ENCODE results near the gene WDR53.
"Not testable (repeated sequence)": the region's sequence is repeated elsewhere in the genome, so short reads cannot be mapped to it uniquely, and the experiment has no call there.

WDR53 gene

DNA sequence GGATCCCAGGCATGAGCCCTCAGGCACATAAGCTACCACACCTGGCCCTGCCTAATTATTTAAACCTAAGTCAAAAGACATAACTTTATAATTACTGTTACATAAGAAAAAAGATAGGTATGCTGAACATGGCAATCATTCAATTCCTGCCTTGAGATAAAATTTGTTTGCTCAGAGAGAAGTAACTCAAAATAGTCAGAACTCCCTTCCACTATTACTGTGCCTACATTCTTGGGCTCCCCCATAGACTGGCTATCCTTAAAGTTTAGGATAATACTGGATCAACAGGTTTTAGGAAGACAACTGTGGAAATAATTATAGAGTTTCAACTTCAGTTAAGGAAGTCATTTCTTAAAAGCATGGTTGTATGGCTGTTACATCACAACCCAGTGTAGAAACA is 9.9 kb downstream of the WDR53 start:
- DNase-seq = no peak

DNA sequence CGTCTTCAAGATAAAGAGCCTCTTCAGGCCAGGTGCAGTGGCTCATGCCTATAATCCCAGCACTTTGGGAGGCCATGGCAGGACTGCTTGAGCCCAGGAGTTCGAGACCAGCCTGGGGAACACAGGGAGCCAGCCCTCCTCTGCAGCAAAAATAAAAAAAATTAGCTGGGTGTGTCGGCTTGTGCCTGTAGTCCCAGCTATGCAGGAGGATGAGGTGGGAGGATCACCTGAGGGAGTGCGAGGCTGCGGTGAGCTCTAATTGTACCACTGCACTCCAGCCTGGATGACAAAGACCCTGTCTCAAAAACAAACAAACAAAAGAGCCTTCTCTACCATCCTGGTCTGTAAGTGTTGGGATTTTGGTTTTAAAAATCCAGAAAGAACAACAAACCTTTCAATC is 11.1 kb downstream of the WDR53 start:
- no peak for DNase-seq

DNA sequence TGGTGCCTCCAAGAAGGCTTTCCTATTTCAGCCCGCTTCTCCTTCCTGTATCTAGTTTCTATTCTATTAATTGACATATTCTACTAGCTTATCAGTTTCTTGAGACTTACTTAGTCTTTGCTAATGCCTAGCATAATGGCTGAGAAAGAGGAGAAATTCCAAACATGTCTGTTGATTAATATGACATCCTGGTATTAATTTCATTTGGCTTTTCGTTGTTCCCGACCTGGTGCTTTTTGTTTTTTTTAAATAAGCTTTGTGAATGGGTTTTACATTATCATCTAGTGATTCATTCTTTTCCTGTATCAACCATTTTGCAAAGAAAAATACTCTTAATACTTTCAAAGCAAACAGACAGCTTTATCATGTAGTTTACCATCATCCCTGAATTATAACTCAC is 13.1 kb downstream of the WDR53 start:
- DNase-seq = no peak

DNA sequence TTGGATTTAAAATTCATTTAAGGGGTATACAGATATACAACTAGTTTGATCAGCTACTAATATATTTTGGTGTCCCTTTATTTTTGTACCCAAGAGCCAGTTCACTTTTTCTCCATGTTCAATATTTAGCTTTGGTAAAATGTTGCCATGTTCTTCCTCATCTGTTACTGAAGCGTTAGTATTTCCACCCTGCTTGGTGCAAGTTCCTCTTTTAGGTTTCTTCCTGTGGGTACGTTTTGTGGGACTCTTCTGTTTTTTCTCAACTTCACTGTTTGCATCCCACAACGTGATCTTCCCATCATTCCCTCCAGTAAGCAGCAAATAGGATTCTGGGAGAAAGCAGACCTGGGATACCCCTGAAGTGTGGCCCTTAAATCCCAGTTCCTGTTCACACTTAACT is 14.1 kb downstream of the WDR53 start:
- no peak for DNase-seq

DNA sequence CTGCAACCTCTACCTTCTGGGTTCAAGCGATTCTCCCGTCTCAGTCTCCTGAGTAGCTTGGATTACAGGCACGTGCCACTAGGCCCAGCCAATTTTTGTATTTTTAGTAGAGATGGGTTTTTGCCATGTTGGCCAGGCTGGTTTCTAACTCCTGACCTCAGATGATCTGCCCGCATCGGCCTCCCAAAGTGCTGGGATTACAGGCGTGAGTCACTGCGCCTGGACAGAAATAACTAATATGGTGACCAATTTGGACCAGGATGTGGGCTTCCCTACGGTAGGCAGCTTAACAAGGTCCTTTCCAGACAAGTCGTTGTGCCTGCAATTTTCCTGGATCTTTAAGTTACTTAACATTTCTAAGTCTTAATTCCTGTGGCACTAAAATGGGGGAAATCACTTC is 14.8 kb downstream of the WDR53 start:
- DNase-seq = no peak

DNA sequence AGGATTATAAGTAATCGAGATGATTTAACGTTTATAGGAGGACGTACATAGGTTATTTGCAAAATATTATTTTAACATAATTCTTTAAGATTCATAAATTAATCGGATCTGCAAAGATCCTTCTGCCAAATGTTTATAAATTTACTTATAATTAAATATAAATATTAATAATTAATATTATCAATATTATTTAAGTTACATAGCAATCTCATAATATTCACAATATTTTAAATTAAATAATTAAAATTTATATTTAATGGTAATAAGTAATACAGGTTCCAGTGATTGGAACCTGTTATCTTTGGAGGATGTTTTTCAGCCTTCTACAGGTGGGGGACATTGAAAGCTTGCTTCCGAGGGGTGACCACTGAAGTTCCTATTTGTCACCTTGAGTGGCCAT is 16.1 kb downstream of the WDR53 start:
- DNase-seq = no peak

DNA sequence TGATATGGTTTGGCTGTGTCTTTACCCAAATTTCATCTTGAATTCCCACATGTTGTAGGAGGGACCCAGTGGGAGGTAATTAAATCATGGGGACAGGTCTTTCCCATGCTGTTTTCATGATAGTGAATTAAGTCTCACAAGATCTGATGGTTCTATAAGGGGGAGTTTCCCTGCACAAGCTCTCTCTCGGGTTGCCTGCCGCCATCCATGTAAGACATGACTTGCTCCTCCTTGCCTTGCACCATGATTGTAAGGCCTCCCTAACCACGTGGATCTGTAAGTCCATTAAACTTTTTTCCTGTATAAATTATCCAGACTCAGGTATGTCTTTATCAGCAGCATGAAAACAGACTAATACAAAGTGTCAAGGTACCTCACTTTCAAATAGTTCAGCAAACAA is 18.2 kb downstream of the WDR53 start:
- not testable (repeated sequence) for DNase-seq

DNA sequence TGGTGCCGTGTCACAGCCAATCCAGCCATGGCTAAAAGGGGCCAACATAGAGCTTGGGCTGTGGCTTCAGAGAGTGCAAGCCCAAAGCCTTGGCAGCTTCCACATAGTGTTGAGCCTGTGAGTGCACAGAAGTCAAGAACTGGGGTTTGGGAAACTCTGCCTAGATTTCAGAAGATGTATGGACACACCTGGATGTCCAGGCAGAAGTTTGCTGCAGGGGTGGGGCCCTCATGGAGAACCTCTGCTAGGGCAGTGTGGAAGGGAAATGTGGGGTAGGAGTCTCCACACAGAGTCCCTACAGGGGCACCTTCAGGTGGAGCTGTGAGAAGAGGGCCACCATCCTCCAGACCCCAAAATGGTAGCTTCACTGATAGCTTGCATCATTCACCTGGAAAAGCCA is 19.0 kb downstream of the WDR53 start:
- not testable (repeated sequence) for DNase-seq

DNA sequence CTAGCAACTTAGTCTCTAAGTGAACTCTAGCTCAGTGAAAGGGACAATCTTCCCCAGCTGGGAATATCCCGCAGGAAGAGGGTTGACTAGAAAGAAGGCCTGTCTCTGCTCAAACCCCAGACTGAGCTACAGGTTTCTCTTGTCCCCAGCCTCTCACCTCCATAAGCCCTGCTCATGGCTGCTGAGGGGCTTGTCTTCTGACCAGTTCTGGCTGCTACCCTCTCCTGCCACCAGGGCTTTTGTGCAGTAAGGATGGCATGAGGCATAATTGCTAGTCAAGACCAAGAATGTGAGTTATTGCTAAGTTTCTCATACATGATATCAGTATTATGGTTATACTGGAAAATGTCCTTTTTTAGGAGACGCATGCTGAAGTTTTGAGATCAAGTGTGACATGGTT is 21.3 kb downstream of the WDR53 start:
- no peak for DNase-seq

DNA sequence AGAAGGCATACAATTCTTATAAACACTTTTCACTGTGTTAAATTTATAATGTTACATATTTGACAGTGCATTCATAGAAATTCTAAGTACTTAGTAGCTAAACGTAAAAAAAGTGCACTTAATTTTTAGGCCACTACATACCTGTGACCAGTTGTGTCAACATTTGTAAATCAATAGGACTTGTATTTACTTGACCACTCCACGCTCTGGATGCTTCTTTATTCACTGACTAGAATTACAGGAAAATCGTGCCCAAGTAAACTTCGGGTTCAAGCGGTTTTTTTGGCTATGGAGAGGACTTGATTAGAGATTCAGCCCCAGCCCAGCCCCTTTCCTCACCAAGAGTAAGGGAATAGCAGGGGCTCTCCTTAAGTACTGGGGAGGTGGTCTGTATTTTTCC is 21.8 kb downstream of the WDR53 start:
- no peak for DNase-seq

DNA sequence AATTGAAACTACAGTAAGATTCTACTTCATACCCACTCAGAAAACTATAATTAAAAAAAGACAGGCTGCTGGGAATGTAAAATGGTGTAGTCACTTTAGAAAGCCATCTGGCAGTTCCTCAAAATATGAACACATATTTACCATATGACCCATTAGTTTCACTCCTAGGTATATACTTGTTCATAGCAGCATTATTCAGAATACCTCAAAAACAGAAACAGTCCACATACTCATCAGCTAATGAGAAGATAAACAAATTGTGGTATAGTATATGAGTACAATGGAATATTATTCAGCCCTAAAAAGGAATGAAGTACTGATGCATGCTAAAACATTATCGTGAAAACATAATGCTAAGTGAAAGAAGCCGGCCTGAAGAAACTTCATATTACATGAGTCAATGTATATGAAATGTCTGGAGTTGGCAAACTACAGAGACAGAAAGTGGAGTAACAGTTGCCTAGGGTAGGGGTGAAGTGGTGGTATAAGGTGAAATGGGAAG is 23.8 kb downstream of the WDR53 start:
- no peak for DNase-seq

DNA sequence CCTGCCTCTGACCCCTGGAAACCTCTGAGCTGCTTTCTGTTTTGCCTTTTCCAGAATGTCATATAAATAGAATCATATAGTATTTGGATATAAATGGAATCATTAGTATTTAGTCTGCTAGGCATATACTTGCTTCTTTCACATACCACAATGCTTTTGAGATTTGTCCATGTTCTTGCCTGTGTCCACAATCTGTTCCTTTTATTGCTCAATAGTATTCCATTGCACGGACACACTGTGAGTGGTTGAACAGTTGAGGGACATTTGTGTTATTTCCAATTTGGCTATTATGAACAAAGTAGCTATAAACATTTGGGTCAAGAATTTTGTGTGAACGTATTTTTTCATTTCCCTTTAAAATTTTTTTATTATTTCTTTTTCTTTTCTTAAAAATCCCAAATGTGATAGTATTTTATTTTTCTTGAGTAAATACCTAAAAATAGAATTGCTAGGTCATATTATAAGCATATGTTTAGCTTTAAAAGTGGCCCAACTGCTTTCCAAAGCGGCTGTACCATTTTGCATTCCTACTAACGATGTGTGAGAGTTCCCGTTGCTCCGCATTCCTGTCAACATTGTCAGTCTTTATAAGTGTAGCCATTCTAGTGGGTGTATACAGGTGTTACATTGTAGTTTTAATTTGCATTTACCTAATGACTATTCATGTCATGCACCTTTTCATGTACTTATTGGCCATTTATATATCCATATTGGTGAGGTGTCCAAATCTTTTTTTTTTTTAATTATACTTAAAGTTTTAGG is 26.5 kb downstream of the WDR53 start:
- no peak for DNase-seq

DNA sequence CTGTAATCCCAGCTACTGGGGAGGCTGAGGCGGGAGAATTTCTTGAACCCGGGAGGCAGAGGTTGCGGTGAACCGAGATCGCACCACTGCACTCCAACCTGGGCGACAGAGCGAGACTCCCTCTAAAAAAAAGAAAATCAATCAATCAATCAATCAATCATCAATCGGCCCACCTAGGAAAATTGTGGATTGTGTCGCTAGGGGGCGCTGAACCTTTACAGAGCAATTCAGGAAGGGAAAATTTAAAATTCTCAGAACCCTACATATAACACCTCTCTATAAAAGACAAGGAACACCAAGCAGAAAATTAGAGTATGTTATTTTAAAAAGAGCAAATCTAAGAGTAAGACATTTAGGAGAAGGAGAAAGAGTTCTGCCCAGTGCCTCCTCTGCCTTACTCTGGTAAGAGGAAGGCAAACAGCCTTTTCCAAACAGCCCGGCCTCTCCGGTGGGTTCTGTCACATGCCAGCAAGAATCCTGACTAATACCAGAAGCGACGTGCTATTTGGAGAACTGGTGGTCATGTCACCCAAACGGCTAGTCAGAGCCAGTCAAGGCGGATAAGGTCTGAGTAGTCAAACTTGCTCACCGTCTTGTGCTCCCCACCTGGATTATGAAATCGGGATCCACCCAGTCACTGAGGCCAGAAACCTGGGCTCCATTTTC is 30.9 kb downstream of the WDR53 start:
- DNase-seq = peak in 2 of 3 experiments; percentile 26 to 45

DNA sequence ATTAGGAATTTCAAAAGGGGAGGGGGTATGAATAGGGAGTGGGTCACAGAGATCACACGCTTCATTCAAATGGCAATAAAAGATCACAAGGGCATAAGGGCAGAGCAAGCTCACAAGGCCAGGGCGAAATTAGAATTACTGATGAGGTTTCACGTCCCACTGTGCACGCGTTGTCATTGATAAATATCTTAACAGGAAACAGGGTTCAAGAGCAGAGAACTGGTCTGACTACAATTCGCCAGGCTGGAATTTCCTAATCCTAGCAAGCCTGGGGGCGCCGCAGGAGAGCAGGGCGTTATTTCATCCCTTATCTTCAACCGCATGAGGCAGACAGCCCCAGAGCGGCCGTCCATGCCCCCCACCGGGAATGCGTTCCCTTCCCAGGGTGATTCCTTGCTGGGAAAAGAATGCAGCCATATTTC is 35.1 kb downstream of the WDR53 start:
- no peak for DNase-seq

DNA sequence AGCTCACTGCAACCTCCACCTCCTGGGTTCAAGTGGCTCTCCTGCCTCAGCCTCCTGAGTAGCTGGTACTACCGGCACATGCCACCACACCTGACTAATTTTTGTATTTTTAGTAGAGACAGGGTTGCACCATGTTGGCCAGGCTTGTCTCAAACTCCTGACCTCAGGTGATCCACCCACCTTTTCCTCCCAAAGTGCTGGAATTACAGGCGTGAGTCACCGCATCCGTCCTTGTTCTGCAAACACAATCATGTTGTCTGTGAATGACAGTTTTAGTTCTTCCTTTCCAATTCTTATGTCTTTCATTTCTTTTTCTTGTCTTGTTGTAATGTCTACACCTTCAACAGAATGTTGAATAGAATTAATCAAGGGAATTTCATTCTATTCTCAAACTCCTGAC is 36.9 kb downstream of the WDR53 start:
- DNase-seq = no peak

DNA sequence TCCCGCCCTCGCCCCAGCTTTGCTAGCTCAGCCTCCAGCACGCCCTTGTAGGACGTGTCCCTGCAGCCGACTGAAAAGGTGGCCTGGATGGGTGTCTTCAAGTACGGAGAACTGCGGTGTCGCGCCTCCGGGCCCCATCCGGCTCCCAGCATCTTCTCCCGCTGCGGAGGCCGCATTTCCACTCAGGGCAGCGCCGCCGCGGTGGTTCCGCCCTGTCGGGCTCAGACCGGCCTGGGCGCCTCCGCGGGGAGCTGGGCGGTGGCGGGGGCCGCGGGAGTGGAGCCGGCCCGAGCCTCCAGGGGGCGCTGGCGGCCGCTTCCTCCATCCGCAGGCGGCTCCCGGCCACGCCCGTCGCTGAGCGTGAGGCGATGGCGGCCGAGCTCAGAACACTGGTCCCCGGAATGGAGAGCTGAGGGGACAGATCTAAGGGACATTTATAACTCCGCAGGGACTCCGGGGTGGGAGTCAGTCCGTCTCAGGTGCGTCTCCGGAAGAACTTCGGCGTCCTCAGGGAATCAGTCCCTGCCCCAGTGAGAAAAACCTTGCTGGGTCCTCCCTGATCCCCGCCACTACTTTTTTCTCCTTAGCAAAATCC is 39.6 kb downstream of the WDR53 start:
- DNase-seq = peak; percentile 43 to 80 (median 53)

DNA sequence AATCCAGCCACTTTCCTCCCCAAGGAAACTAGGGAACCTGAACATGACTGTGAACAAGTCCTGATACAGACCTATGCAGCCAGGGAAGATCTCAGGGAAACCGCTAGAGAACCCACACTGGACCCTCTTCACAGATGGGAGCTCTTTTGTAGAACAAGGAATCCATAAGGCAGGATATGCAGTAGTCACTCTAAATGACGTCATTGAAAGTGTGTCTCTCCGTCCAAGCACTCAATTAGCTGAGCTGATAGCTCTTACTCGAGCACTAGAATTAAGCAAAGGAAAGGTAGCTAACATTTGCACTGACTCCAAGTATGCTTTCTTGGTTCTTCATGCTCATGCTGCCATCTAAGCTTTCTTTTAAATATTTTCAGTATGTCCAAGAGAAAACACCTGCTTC is 43.2 kb downstream of the WDR53 start:
- DNase-seq = no peak

DNA sequence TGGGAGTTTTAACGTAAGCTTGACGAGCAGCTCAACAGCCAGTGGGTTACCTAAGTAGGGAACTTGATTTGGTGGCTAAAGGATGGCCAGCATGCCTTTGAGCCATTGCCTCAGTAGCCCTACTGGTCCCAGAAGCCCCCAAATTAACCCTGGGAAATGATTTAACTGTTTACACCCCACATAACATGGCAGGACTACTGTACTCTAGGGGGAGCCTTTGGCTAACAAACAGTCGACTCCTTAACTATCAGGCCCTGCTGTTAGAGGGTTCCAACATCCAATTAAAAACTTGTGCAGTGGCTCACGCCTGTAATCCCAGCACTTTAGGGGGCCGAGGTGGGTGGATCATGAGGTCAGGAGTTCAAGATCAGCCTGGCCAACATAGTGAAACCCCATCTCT is 43.8 kb downstream of the WDR53 start:
- DNase-seq = no peak

DNA sequence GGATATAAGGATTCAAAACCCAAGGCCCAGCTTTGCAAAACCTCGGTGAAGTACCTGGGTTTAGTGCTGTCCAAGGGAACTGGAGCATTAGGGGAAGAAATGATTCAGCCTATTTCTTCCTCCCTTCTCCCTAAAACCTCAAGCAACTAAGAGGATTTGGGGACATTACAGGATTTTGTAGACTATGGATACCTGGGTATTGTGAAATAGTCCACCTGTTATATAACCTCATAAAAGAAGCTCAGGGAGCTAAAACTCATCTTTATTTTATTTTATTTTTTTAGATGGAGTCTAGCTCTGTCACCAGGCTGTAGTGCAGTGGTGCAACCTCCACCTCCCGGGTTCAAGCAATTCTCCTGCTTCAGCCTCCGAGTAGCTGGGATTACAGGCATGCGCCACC is 44.5 kb downstream of the WDR53 start:
- no peak for DNase-seq

DNA sequence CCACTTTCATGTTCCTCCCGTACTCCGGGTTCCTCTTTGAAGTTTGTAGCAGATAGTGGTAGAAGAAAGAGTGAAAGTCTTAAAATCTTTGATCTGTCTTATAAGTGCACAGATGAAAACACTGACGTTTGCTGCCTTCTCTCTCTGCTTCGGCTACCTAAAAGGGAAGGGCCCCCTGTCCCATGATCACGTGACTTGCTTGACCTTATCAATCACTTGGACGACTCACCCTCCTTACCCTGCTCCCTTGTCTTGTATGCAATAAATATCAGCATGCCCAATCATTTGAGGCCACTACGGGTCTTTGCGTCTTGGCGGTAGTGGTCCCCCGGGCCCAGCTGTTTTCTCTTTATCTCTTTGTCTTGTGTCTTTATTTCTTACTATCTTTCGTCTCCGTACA is 47.1 kb downstream of the WDR53 start:
- DNase-seq = not testable (repeated sequence)

DNA sequence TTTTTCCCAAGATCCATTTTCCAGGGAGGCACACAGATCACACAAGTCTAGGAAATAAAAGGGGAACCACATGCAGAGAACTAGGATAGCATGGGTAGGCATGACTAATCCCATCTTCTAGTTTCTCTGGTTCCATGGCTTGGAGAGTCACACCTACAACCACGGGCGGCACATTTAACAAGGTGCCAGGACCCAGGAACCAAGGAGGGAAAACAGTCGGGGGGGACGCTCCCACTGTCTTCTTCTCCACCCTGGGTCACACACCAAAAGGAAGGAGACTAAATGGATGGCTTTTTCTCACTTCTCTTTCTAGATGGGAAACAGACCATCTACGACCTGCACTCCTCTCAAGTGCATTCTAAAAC is 48.7 kb downstream of the WDR53 start:
- DNase-seq = peak in 2 of 3 experiments; percentile 30 to 35

DNA sequence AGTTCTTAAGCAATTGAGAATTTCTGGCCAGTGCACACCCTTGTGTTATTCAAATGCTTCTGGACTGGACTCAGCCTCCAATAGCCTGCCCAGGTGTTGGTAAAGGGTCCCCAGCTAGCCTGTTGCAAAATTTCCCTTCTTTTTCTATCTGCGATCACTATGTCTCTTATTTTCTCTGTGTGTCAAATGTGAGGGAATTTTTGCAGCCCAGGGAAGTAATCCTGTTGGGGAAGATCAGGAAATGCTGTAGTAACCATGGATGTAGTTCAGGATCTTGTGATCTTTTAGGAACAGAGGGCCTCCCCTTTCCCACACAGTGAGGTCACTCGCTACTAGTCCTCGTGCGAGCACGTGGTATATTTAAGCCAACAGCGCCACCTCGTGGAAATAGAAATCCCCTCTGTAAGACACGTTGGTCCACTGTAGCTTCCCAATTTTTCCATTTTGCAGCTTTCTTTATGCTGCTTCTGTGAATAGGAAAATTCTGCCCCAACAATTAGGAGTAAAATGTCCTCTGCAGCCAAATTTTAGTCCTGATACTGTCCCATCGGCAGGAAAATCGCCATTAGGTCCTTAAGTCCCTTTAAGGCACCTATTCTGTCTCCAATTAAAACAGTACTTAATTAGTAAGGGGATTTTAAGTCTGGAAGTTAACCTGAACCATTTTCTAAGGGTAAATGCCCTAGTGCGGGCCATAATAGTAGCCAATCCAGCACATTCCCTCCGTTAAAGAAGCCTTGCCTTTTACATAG is 49.2 kb downstream of the WDR53 start:
- peak; percentile 14 to 44 (median 16) for DNase-seq

DNA sequence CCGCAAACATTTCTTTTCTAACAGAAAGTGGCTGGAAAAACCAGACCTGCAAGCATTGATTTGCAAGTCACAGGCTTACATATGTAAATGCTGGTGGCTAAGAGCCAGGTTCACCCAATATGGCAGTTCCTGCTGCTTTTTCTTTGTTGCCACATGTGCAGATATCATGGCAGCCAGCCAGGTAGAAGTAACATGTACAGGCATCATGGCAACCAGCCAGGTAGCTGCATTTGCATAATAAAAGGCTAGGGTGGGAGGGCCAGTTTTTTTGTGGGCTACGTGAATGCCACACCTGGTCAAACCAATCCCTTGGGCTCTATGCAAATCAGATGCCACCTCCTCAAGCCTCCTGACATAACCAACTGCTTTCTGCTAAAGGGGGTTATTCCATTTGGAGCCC is 50.4 kb downstream of the WDR53 start:
- peak in 2 of 3 experiments; percentile 19 to 48 for DNase-seq
